CMK (cell line): Measurements from ENCODE around the gene CDK6.

Experiments used
- DNase-seq: peaks from one replicate; pipeline ENCODE4 v3.0.0-alpha.2; 2010; ENCODE audit warnings: low read depth

Gene CDK6

GRCh38 chr7:92793656-92794205 lies 42.6 kb downstream of the CDK6 start:
- DNase-seq, result no peak

GRCh38 chr7:92790992-92791391 lies 45.4 kb downstream of the CDK6 start:
- no peak for DNase-seq

GRCh38 chr7:92788559-92789183 lies 47.7 kb downstream of the CDK6 start:
- DNase-seq, result no peak

GRCh38 chr7:92785923-92786322 lies 50.5 kb downstream of the CDK6 start:
- no peak for DNase-seq

GRCh38 chr7:92784935-92785334 lies 51.4 kb downstream of the CDK6 start:
- no peak for DNase-seq

- no peak for DNase-seq
These were observed 52.8 kb downstream of the CDK6 start for GRCh38 chr7:92783260-92784201.

- DNase-seq, result no peak
These were observed 53.5 kb downstream of the CDK6 start for GRCh38 chr7:92782855-92783254.

GRCh38 chr7:92782236-92782635 lies 54.1 kb downstream of the CDK6 start:
- DNase-seq, result no peak

GRCh38 chr7:92781117-92781720 lies 55.2 kb downstream of the CDK6 start:
- DNase-seq, result no peak

GRCh38 chr7:92778972-92779371 lies 57.4 kb downstream of the CDK6 start:
- DNase-seq, result no peak

- no peak for DNase-seq
These were observed 58.4 kb downstream of the CDK6 start for GRCh38 chr7:92777993-92778392.

GRCh38 chr7:92773808-92774207 lies 62.6 kb downstream of the CDK6 start:
- DNase-seq, result no peak

GRCh38 chr7:92769844-92770243 lies 66.5 kb downstream of the CDK6 start:
- no peak for DNase-seq

- no peak for DNase-seq
These were observed 67.0 kb downstream of the CDK6 start for GRCh38 chr7:92769394-92769699.

- DNase-seq, result no peak
These were observed 67.6 kb downstream of the CDK6 start for GRCh38 chr7:92768501-92769393.

- DNase-seq, result no peak
These were observed 68.9 kb downstream of the CDK6 start for GRCh38 chr7:92767437-92767836.

GRCh38 chr7:92766461-92767003 lies 69.8 kb downstream of the CDK6 start:
- DNase-seq, result no peak

- DNase-seq, result no peak
These were observed 70.6 kb downstream of the CDK6 start for GRCh38 chr7:92765725-92766124.

- DNase-seq, result no peak
These were observed 72.5 kb downstream of the CDK6 start for GRCh38 chr7:92763636-92764423.

GRCh38 chr7:92762851-92763250 lies 73.5 kb downstream of the CDK6 start:
- DNase-seq, result no peak
